Trophoblast cell (in vitro differentiated cells and primary cell): ENCODE data around the gene NFE2L2.

Source experiments
- DNase-seq, 2 donors: peaks; one replicate each; pipeline ENCODE4 v3.0.0-alpha.2; 2016
- H2AFZ ChIP-seq: 2 replicates; pipeline ENCODE4 v1.6.1; 2013; ENCODE audit warnings: low read length, moderate library complexity, mild to moderate bottlenecking; ENCODE audit not compliant: insufficient read depth, poor library complexity
- H2AK5ac ChIP-seq: 2 replicates; pipeline ENCODE4 v1.6.1; 2013; ENCODE audit warnings: mild to moderate bottlenecking, low read length
- H2BK120ac ChIP-seq: 2 replicates; pipeline ENCODE4 v1.6.1; 2013; ENCODE audit warnings: low read length, mild to moderate bottlenecking, moderate library complexity; ENCODE audit not compliant: insufficient read depth, poor library complexity
- H2BK12ac ChIP-seq: 2 replicates; pipeline ENCODE4 v1.6.1; 2013; ENCODE audit warnings: mild to moderate bottlenecking, low read length, moderate library complexity
- H2BK5ac ChIP-seq: 2 replicates; pipeline ENCODE4 v1.6.1; 2013; ENCODE audit warnings: low read length, low read depth, moderate library complexity, mild to moderate bottlenecking; ENCODE audit not compliant: poor library complexity
- H3K14ac ChIP-seq: 2 replicates; pipeline ENCODE4 v1.6.1; 2013; ENCODE audit warnings: mild to moderate bottlenecking, low read length
- H3K18ac ChIP-seq: 2 replicates; pipeline ENCODE4 v1.6.1; 2013; ENCODE audit warnings: mild to moderate bottlenecking, low read length
- H3K23ac ChIP-seq: 2 replicates; pipeline ENCODE4 v1.6.1; 2013; ENCODE audit warnings: low read length
- H3K27ac ChIP-seq: 2 replicates; pipeline ENCODE4 v1.5.1; 2013; ENCODE audit warnings: low read depth, mild to moderate bottlenecking, inconsistent platforms, low read length, moderate library complexity
- H3K27me3 ChIP-seq: 2 replicates; pipeline ENCODE4 v1.6.1; 2013; ENCODE audit warnings: inconsistent platforms, mild to moderate bottlenecking, low read length, moderate library complexity; ENCODE audit not compliant: insufficient read depth
- H3K36me3 ChIP-seq, 2 experiments: 1 replicate in 1 of 2; 2 replicates in 1 of 2; pipeline ENCODE4 v1.6.1; 2013; ENCODE audit warnings: low read length in 2 of 2, mild to moderate bottlenecking in 2 of 2, moderate library complexity in 1 of 2; ENCODE audit not compliant: insufficient read depth in 2 of 2, control insufficient read depth in 1 of 2
- H3K4ac ChIP-seq: 2 replicates; pipeline ENCODE4 v1.6.1; 2013; ENCODE audit warnings: low read depth, mild to moderate bottlenecking, low read length, moderate library complexity
- H3K4me1 ChIP-seq, 2 experiments: 1 replicate in 1 of 2; 2 replicates in 1 of 2; pipeline ENCODE4 v1.6.1; 2013; ENCODE audit warnings: low read length in 2 of 2, mild to moderate bottlenecking in 2 of 2, moderate library complexity in 1 of 2; ENCODE audit not compliant: insufficient read depth in 2 of 2, control insufficient read depth in 1 of 2
- H3K4me2 ChIP-seq: 2 replicates; pipeline ENCODE4 v1.6.1; 2013; ENCODE audit warnings: inconsistent platforms, mild to moderate bottlenecking, low read length, moderate library complexity
- H3K4me3 ChIP-seq: 2 replicates; pipeline ENCODE4 v1.5.1; 2013; ENCODE audit warnings: mild to moderate bottlenecking, low read depth, low read length, inconsistent platforms
- H3K79me1 ChIP-seq: one replicate; pipeline ENCODE4 v1.6.1; 2013; ENCODE audit warnings: low read length
- H3K79me2 ChIP-seq: 2 replicates; pipeline ENCODE4 v1.6.1; 2013; ENCODE audit warnings: low read length, mild to moderate bottlenecking; ENCODE audit not compliant: control insufficient read depth, insufficient read depth, poor library complexity
- H3K9ac ChIP-seq: 2 replicates; pipeline ENCODE4 v1.6.1; 2013; ENCODE audit warnings: mild to moderate bottlenecking, low read length
- H3K9me3 ChIP-seq: 2 replicates; pipeline ENCODE4 v1.6.1; 2013; ENCODE audit warnings: low read depth, mild to moderate bottlenecking, control low read depth, inconsistent platforms, low read length; ENCODE audit not compliant: insufficient read depth
- H4K12ac ChIP-seq: 2 replicates; pipeline ENCODE4 v1.6.1; 2013; ENCODE audit warnings: low read depth, mild to moderate bottlenecking, low read length, moderate library complexity
- H4K8ac ChIP-seq: 2 replicates; pipeline ENCODE4 v1.6.1; 2013; ENCODE audit warnings: low read depth, mild to moderate bottlenecking, low read length, moderate library complexity
- H4K91ac ChIP-seq: one replicate; pipeline ENCODE4 v1.6.1; 2013; ENCODE audit warnings: low read depth, mild to moderate bottlenecking, low read length, moderate library complexity
- WGBS: extraction: QIAGEN DNeasy Blood & Tissue Kit; methylation state at CpG from one replicate; pipeline ENCODE4 v1.1.7; 2013; ENCODE audit warnings: missing lambda C conversion rate; ENCODE audit not compliant: insufficient read length, insufficient coverage; ENCODE audit errors: extremely low coverage; 5-methylcytosine and 5-hydroxymethylcytosine counted together

NFE2L2 gene

DNA sequence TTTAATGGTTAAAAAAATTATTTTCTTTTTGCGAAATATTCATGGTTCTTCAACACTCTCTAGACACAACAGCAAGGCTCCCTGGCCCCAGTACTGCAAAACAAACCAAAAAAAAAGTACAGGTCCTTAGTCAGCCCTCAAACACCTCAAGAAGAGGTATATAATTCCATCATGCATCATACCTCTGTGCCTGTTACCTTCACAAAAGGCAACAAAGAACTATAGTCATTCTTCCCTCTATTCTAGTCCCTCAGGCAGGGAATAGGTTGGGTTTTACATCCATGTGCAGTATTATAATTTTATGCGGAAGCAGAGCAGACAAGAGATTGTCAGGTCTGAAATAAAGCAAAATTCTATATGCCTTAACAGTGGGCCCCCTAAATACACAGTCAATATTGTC lies 8.5 kb downstream of the NFE2L2 start:
- no peak overlapping the region for H2AFZ ChIP-seq
- H2BK120ac ChIP-seq: no peak overlapping the region
- DNase-seq: no peak
- H2BK5ac ChIP-seq: no peak overlapping the region
- no peak overlapping the region for H4K8ac ChIP-seq
- H3K27me3 ChIP-seq: no peaks in the 10 kb centered on the region
- H2AK5ac ChIP-seq: no peak overlapping the region
- no peaks in the 10 kb centered on the region for H3K9me3 ChIP-seq
- H3K36me3 ChIP-seq: no peaks in the 10 kb centered on the region
- H3K18ac ChIP-seq: no peak overlapping the region
- peaks cover 19% of the 10 kb centered on the region for H3K79me2 ChIP-seq
- no peak overlapping the region for H4K12ac ChIP-seq
- no peak overlapping the region for H3K9ac ChIP-seq
- H4K91ac ChIP-seq: no peak overlapping the region
- H2BK12ac ChIP-seq: no peak overlapping the region
- peaks cover 14 to 21% of the 10 kb centered on the region in 2 experiments for H3K4me1 ChIP-seq
- H3K4ac ChIP-seq: peak overlapping the region; percentile 69
- H3K14ac ChIP-seq: no peak overlapping the region
- WGBS: no CpG with 5 or more reads among the region's 2 CpGs
- H3K79me1 ChIP-seq: no peaks in the 10 kb centered on the region
- no peak overlapping the region for H3K27ac ChIP-seq
- no peak overlapping the region for H3K4me2 ChIP-seq
- H3K23ac ChIP-seq: no peak overlapping the region
- no peak overlapping the region for H3K4me3 ChIP-seq

DNA sequence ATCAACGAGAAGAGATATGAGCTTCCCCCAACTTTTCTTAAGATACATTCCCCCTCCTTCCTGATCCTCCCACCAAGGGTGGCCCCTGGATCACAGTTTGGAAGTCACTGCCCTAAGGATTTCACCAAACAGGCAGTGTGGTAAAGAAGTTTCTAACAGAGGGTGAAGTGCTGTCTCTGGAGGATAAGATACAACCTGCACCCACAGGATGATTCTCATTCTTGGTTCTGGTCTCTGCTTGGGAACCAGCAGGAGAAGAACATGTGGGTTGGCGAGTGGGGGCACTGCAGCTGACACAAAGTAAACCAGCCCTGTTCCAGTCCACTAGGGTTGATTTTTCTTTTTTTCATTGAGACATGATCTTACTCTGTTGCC lies 9.3 kb downstream of the NFE2L2 start:
- Histone ChIP-seq H3K36me3 (peaks cover 0 to 3% of the 10 kb centered on the region in 2 experiments), H2BK120ac (no peak overlapping the region), H4K8ac (no peak overlapping the region), H3K27me3 (no peaks in the 10 kb centered on the region), H3K4ac (peak overlapping the region; percentile 80), H3K4me2 (peak overlapping the region; percentile 6), H3K9me3 (no peaks in the 10 kb centered on the region), H2BK12ac (no peak overlapping the region), H3K14ac (no peak overlapping the region), H3K4me1 (peaks cover 16 to 24% of the 10 kb centered on the region in 2 experiments), H3K79me1 (no peaks in the 10 kb centered on the region), H4K91ac (no peak overlapping the region), H3K9ac (no peak overlapping the region), H3K4me3 (no peak overlapping the region), H2AK5ac (no peak overlapping the region), H3K79me2 (peaks cover 22% of the 10 kb centered on the region), H2BK5ac (no peak overlapping the region), H3K23ac (no peak overlapping the region), H4K12ac (no peak overlapping the region), H3K18ac (no peak overlapping the region), H2AFZ (no peak overlapping the region), H3K27ac (peak overlapping the region; percentile 3)
- peak; percentile 10 to 57 for DNase-seq
- WGBS: no CpG with 5 or more reads among the region's 2 CpGs

DNA sequence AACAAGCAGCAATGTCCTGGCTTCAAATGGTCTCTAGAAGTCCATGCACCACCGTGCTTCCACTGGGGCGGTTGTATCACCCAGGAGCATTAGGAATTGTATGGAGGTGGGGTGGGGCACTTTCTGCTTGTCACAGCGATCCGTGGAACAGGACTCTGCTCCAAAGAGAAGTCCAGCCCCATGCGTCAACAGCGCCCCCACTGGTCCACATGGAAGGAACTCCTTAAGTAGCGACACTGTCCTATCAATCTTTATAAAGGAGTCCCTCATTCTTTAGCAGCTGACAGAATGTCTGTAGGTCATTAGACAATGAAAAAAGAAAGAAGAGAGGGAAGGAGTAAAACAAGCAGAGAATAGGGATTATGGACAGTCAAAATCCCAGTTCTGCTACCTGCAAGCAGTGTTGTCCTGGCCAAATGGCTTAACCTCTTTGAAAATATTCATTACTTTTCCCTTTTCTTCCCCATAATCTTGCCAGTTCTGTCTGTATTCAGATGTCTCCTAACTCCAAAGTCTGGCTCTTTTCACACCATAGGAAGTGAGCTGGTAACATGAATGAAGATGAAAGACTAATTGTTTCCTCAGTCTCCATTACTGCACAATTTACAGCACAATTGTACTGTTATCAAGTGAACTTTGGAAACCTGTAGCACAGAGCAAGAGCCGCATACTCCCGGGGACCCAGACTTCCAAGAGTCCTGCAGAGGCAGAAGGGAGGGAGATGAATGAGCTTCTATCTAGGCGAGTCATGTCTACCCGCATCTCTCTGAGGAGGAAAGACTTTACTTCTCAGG lies 9.9 kb downstream of the NFE2L2 start:
- no peak overlapping the region for H4K12ac ChIP-seq
- whole genome bisulfite sequencing: no CpG with 5 or more reads among the region's 11 CpGs
- H3K27ac ChIP-seq: peak overlapping the region; percentile 2

DNA sequence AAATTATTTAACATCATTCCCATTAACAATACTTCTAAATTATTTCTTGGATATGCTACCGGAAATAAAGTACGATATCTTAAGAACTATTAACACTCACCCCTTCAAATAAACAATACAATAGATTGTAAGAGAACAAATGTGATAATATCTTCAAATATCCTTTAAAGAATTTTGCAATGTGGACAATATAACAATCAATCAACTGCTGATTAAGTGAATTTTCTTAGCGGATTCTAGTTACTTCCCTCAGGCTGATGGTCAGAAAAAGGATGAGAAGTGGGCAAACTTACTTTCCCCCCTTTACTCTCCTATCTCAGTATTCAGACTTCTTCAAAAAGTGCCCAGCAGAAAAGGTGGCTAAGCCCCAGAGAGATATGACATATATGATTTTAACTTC lies 10.8 kb downstream of the NFE2L2 start:
- Histone ChIP-seq H4K91ac (no peak overlapping the region), H3K27me3 (no peaks in the 10 kb centered on the region), H3K4me1 (peaks cover 16 to 24% of the 10 kb centered on the region in 2 experiments), H3K18ac (no peak overlapping the region), H2BK5ac (no peak overlapping the region), H3K79me1 (no peaks in the 10 kb centered on the region), H3K14ac (no peak overlapping the region), H3K27ac (no peak overlapping the region), H2AK5ac (no peak overlapping the region), H4K12ac (no peak overlapping the region), H4K8ac (no peak overlapping the region), H3K4me2 (no peak overlapping the region), H3K9me3 (no peaks in the 10 kb centered on the region), H3K9ac (no peak overlapping the region), H3K4me3 (no peak overlapping the region), H2BK12ac (no peak overlapping the region), H3K36me3 (peaks cover 3 to 5% of the 10 kb centered on the region in 2 experiments), H3K23ac (no peak overlapping the region), H2AFZ (no peak overlapping the region), H2BK120ac (no peak overlapping the region), H3K4ac (no peak overlapping the region), H3K79me2 (peaks cover 23% of the 10 kb centered on the region)
- no peak for DNase-seq
- WGBS: no CpG with 5 or more reads among the region's 3 CpGs

More for the DNA sequence above, 9.9 kb downstream of the NFE2L2 start:
- Histone ChIP-seq H3K79me2 (peaks cover 22% of the 10 kb centered on the region), H4K8ac (no peak overlapping the region), H3K79me1 (no peaks in the 10 kb centered on the region), H2BK12ac (no peak overlapping the region), H3K9ac (no peak overlapping the region), H4K91ac (no peak overlapping the region), H3K9me3 (no peaks in the 10 kb centered on the region), H3K4me3 (no peak overlapping the region), H3K27me3 (no peaks in the 10 kb centered on the region), H3K18ac (no peak overlapping the region), H2AFZ (no peak overlapping the region), H3K23ac (no peak overlapping the region), H3K36me3 (peaks cover 0 to 3% of the 10 kb centered on the region in 2 experiments), H2AK5ac (no peak overlapping the region), H2BK5ac (no peak overlapping the region), H3K4ac (peak overlapping the region; percentile 80), H3K4me1 (peaks cover 16 to 24% of the 10 kb centered on the region in 2 experiments), H2BK120ac (no peak overlapping the region), H3K4me2 (peak overlapping the region; percentile 6), H3K14ac (no peak overlapping the region)
- DNase-seq: peak; percentile 37 to 61
